Bronchial epithelial cell (primary cell): ENCODE data around the gene STH. TPM values are rescaled to one million over a fixed set of nuclear protein-coding genes. Genes with fewer than 3 reads are reported as not detected.
"Not testable (repeated sequence)": the region's sequence is repeated elsewhere in the genome, so short reads cannot be mapped to it uniquely, and the experiment has no call there.

Experiments used
- DNase-seq: peaks from one replicate; pipeline ENCODE4 v3.0.0-alpha.2; 2010; ENCODE audit warnings: low read depth
- FAIRE-seq: peaks from 2 replicates; lab custom pipeline; 2011; peaks lifted over from hg19 to GRCh38; lab: Jason Lieb, UNC
- H3K27me3 ChIP-seq: 2 replicates; pipeline ENCODE4 v1.5.1; 2011; ENCODE audit warnings: low read length; ENCODE audit not compliant: control insufficient read depth, insufficient read depth
- H3K36me3 ChIP-seq: 2 replicates; pipeline ENCODE4 v1.5.1; 2011; ENCODE audit warnings: low read length; ENCODE audit not compliant: control insufficient read depth, insufficient read depth
- H3K4me3 ChIP-seq: 2 replicates; pipeline ENCODE4 v1.5.1; 2011; ENCODE audit warnings: mild to moderate bottlenecking, low read depth, low read length, control low read depth
- total RNA-seq: library from RNA; depleted of rRNA; stranded (reverse); fragments of >200 nt; gene quantifications from 2 replicates; pipeline ENCODE4 v1.2.1, GENCODE V29; 2014
- TF ChIP-seq, protein P1 (sequence below): IDR thresholded peaks from 2 replicates; pipeline ENCODE4 v1.5.1; 2011; ENCODE audit warnings: mild to moderate bottlenecking, moderate library complexity, low read length, control low read depth, inconsistent platforms; ENCODE audit not compliant: insufficient read depth, severe bottlenecking

STH gene
- total RNA-seq, 1 donor from 2014 or later, result not detected

DNA sequence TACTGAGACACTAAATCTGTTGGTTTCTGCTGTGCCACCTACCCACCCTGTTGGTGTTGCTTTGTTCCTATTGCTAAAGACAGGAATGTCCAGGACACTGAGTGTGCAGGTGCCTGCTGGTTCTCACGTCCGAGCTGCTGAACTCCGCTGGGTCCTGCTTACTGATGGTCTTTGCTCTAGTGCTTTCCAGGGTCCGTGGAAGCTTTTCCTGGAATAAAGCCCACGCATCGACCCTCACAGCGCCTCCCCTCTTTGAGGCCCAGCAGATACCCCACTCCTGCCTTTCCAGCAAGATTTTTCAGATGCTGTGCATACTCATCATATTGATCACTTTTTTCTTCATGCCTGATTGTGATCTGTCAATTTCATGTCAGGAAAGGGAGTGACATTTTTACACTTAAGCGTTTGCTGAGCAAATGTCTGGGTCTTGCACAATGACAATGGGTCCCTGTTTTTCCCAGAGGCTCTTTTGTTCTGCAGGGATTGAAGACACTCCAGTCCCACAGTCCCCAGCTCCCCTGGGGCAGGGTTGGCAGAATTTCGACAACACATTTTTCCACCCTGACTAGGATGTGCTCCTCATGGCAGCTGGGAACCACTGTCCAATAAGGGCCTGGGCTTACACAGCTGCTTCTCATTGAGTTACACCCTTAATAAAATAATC, 14.6 kb downstream of the STH start:
- Histone ChIP-seq H3K27me3 (peaks cover 2% of the 10 kb centered on the region), H3K36me3 (no peaks in the 10 kb centered on the region), H3K4me3 (no peak overlapping the region)
- FAIRE-seq (no peak), DNase-seq (no peak)
- TF ChIP-seq, protein P1, sequence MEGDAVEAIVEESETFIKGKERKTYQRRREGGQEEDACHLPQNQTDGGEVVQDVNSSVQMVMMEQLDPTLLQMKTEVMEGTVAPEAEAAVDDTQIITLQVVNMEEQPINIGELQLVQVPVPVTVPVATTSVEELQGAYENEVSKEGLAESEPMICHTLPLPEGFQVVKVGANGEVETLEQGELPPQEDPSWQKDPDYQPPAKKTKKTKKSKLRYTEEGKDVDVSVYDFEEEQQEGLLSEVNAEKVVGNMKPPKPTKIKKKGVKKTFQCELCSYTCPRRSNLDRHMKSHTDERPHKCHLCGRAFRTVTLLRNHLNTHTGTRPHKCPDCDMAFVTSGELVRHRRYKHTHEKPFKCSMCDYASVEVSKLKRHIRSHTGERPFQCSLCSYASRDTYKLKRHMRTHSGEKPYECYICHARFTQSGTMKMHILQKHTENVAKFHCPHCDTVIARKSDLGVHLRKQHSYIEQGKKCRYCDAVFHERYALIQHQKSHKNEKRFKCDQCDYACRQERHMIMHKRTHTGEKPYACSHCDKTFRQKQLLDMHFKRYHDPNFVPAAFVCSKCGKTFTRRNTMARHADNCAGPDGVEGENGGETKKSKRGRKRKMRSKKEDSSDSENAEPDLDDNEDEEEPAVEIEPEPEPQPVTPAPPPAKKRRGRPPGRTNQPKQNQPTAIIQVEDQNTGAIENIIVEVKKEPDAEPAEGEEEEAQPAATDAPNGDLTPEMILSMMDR, result no peak

DNA sequence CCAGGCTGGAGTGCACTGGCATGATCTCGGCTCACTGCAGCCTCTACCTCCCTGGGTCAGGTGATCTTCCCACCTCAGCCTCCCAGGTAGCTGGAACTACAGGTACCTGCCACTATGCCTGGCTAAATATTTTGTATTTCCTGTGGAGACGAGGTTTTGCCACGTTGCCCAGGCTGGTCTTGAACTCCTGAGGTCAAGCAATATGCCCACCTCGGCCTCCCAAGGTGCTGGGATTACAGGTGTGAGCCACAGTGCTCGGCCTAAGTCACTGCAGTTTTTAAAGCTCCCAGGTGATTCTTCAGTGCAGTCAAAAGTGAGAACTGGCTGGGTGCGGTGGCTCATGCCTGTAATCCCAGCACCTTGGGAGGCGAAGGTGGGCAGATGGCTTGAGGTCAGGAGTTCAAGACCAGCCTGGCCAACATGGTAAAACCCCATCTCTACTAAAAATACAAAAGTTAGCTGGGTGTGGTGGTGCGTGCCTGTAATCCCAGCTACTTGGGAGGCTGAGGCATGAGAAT, 20.4 kb downstream of the STH start:
- not testable (repeated sequence) for H3K36me3 ChIP-seq, H3K4me3 ChIP-seq, FAIRE-seq, DNase-seq, H3K27me3 ChIP-seq

DNA sequence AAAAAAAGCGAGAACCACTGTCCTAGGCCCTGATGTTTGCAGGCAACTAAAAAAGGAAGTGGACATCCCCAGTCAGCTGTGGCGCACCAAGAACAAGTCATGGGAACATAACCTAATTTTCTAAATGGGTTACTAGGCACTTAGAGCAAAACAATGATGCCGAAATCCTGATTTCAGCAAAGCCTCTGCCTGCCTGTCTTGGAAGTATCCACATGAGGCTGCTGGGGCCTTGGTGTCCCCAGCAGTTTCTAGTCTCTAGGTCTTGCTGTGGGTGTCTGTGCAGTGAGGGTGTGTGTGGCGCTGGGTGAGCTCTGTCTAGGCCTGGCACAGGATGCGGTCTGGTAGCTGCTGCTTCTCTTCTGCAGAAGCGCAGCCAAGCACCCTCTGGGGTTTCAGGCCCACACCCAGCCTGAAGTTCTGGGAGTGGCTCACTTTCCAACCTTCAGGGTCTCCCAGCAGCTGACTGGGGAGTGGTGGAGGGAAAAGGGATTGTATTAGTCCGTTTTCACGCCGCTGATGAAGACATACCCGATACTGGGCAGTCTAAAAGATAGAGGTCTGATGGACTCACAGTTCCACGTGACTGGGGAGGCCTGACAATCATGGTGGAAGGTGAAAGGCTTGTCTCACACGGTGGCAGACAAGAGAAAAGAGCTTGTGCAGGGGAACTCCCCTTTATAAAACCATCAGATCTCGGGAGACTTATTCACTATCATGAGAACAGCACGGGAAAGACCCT, 21.1 kb downstream of the STH start:
- DNase-seq, result no peak
- TF ChIP-seq, protein P1, result no peak
- H3K4me3 ChIP-seq, result no peak overlapping the region
- no peaks in the 10 kb centered on the region for H3K27me3 ChIP-seq
- H3K36me3 ChIP-seq, result no peaks in the 10 kb centered on the region
- no peak for FAIRE-seq

DNA sequence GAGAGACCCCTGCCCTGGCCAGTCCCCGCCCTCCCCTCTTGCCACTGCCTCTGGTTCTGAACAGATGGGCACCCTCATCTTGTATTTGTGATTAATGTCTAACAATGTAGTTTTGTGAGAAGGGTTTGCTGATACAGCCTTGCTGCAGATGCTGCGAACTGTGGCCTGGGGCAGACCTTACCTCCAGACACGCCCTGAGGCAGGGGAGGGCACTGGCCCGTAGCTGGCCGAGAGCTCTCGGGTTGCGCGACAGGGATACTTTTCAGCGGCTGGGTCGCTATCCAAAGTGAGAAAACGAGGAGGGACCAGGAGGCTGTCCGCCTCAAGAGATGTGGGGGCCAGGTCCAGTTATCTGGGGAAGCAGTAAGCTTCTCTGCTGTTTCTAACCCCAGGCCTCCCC, 21.9 kb downstream of the STH start:
- Histone ChIP-seq H3K4me3 (no peak overlapping the region), H3K36me3 (no peaks in the 10 kb centered on the region), H3K27me3 (no peaks in the 10 kb centered on the region)
- FAIRE-seq (no peak), DNase-seq (no peak)
- TF ChIP-seq, protein P1, result no peak

DNA sequence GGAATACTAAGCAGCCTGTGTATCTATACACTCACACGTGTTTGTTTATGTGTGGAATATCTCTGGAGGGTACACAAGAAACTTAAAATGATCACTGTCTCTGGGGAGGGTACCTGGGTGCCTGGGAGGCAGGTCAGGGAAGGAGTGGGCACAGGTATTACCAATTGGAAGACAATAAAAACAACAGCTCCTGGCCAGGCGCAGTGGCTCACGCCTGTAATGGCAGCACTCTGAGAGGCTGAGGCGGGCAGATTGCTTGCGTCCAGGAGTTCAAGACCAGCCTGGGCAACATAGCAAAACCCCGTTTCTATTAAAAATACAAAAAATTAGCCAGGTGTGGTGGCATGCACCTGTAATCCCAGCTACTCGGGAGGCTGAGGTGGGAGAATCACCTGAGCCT, 24.3 kb downstream of the STH start:
- not testable (repeated sequence) for FAIRE-seq, H3K4me3 ChIP-seq, H3K36me3 ChIP-seq, H3K27me3 ChIP-seq, DNase-seq

DNA sequence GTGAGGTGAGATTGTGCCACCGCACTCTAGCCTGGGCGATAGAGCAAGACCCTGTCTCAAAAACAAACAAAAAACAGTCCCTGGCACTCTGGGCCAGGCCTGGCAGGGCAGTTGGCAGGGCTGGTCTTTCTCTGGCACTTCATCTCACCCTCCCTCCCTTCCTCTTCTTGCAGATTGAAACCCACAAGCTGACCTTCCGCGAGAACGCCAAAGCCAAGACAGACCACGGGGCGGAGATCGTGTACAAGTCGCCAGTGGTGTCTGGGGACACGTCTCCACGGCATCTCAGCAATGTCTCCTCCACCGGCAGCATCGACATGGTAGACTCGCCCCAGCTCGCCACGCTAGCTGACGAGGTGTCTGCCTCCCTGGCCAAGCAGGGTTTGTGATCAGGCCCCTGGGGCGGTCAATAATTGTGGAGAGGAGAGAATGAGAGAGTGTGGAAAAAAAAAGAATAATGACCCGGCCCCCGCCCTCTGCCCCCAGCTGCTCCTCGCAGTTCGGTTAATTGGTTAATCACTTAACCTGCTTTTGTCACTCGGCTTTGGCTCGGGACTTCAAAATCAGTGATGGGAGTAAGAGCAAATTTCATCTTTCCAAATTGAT, 24.8 kb downstream of the STH start:
- H3K36me3 ChIP-seq, result no peaks in the 10 kb centered on the region
- H3K27me3 ChIP-seq, result no peaks in the 10 kb centered on the region
- no peak for FAIRE-seq
- no peak overlapping the region for H3K4me3 ChIP-seq
- TF ChIP-seq, protein P1, result no peak
- DNase-seq, result no peak
